ENCODE data around the gene MEGF9. TPM values are rescaled to one million over a fixed set of nuclear protein-coding genes. Genes with fewer than 3 reads are reported as not detected.

Gene MEGF9
- total and polyA plus RNA-seq, 2 donors (not counting 1 experiment from before 2014, with no cell fraction given), result 3.5 to 11.3 TPM

GRCh38 chr9:120694559-120694958, 19.7 kb downstream of the MEGF9 start:
- no peaks in the 10 kb centered on the region for H3K9me3 ChIP-seq (ENCODE audit: control extremely low read depth in 1 of 3, control insufficient read depth in 2 of 3, insufficient read depth in 1 of 3, low read length in 2 of 3)
- Mint-ChIP-seq H3K27ac (no peak overlapping the region), H3K9me3 (ENCODE audit: insufficient read depth) (no peaks in the 10 kb centered on the region), H3K4me3 (no peak overlapping the region), H3K4me1 (peaks cover 35% of the 10 kb centered on the region), H3K27me3 (no peaks in the 10 kb centered on the region)
- no peak overlapping the region for H3K27ac ChIP-seq (ENCODE audit: low read length in 2 of 2)
- DNase-seq (no peak), ATAC-seq (ENCODE audit: low read depth) (no peak)
- ChIA-PET CTCF (interaction anchor here (0.7 kb wide), 1 partner anchor 18 kb away, joined by 3 read pairs; no protein-coding TSS in a partner anchor), POLR2A (no interaction called here)
- no peak overlapping the region for H3K4me2 ChIP-seq (replicated peaks; ENCODE audit: low read depth, low read length, poor library complexity, severe bottlenecking)
- no peaks in the 10 kb centered on the region for H4K20me1 ChIP-seq (ENCODE audit: control insufficient read depth, insufficient read depth, low read length, poor library complexity, severe bottlenecking)
- H3K9ac ChIP-seq (ENCODE audit: low read length), result no peak overlapping the region
- H3K4me3 ChIP-seq (ENCODE audit: control extremely low read depth in 1 of 5, extremely low read depth in 1 of 5, insufficient read depth in 1 of 5, low read depth in 2 of 5, low read length in 4 of 5), result no peak overlapping the region
- peaks cover 8 to 21% of the 10 kb centered on the region in 2 donors for H3K4me1 ChIP-seq (ENCODE audit: control insufficient read depth in 2 of 2, insufficient read depth in 2 of 2, low read length in 2 of 2)
- no peaks in the 10 kb centered on the region for H3K27me3 ChIP-seq (replicated peaks in 1 of 4; ENCODE audit: control extremely low read depth in 1 of 4, control insufficient read depth in 3 of 4, insufficient read depth in 4 of 4, low read length in 3 of 4)
- intact Hi-C loops (cut with micrococcal nuclease), result no loop called here
- peaks cover 14% of the 10 kb centered on the region for H3K79me2 ChIP-seq (ENCODE audit: control insufficient read depth, insufficient read depth, low read length)
- H2AFZ ChIP-seq (ENCODE audit: insufficient read depth, low read depth, low read length, poor library complexity, severe bottlenecking), result no peak overlapping the region
- no peaks in the 10 kb centered on the region for H3K36me3 ChIP-seq (replicated peaks in 1 of 2; ENCODE audit: control extremely low read depth in 1 of 2, control insufficient read depth in 1 of 2, extremely low read depth in 1 of 2, insufficient read depth in 2 of 2, low read length in 1 of 2)
- TF ChIP-seq CTCF (IDR thresholded peaks at IDR 0.05), result no peak

GRCh38 chr9:120693700-120694008, 20.6 kb downstream of the MEGF9 start:
- CTCF ChIA-PET, result no interaction called here
- no peak overlapping the region for H3K27ac Mint-ChIP-seq
- TF ChIP-seq EZH2 (IDR thresholded peaks at IDR 0.05; ENCODE audit: borderline replicate concordance, insufficient read depth, low read depth, low read length, poor library complexity, severe bottlenecking) (no peak), CTCF (IDR thresholded peaks at IDR 0.05) (no peak)

More at GRCh38 chr9:120693700-120694008, 20.6 kb downstream of the MEGF9 start:
- Histone ChIP-seq H3K9me3 (ENCODE audit: control extremely low read depth in 1 of 3, control insufficient read depth in 2 of 3, insufficient read depth in 1 of 3, low read length in 2 of 3) (no peaks in the 10 kb centered on the region), H3K9ac (ENCODE audit: low read length) (no peak overlapping the region), H3K27me3 (replicated peaks in 1 of 4; ENCODE audit: control extremely low read depth in 1 of 4, control insufficient read depth in 3 of 4, insufficient read depth in 4 of 4, low read length in 3 of 4) (no peaks in the 10 kb centered on the region), H4K20me1 (ENCODE audit: control insufficient read depth, insufficient read depth, low read length, poor library complexity, severe bottlenecking) (no peaks in the 10 kb centered on the region), H3K27ac (ENCODE audit: low read length in 2 of 2) (no peak overlapping the region), H3K4me3 (ENCODE audit: control extremely low read depth in 1 of 5, extremely low read depth in 1 of 5, insufficient read depth in 1 of 5, low read depth in 2 of 5, low read length in 4 of 5) (no peak overlapping the region), H3K4me1 (ENCODE audit: control insufficient read depth in 2 of 2, insufficient read depth in 2 of 2, low read length in 2 of 2) (peaks cover 8 to 21% of the 10 kb centered on the region in 2 donors), H3K36me3 (replicated peaks in 1 of 2; ENCODE audit: control extremely low read depth in 1 of 2, control insufficient read depth in 1 of 2, extremely low read depth in 1 of 2, insufficient read depth in 2 of 2, low read length in 1 of 2) (no peaks in the 10 kb centered on the region), H3K79me2 (ENCODE audit: control insufficient read depth, insufficient read depth, low read length) (peaks cover 19% of the 10 kb centered on the region), H2AFZ (ENCODE audit: insufficient read depth, low read depth, low read length, poor library complexity, severe bottlenecking) (no peak overlapping the region), H3K4me2 (replicated peaks; ENCODE audit: low read depth, low read length, poor library complexity, severe bottlenecking) (peak overlapping the region; percentile 37)
- intact Hi-C loops (cut with micrococcal nuclease), result no loop called here
- Mint-ChIP-seq H3K9me3 (ENCODE audit: insufficient read depth) (no peaks in the 10 kb centered on the region), H3K27me3 (no peaks in the 10 kb centered on the region), H3K4me1 (peaks cover 34% of the 10 kb centered on the region), H3K4me3 (no peak overlapping the region)
- DNase-seq (no peak), ATAC-seq (ENCODE audit: low read depth) (no peak)
- POLR2A ChIA-PET, result no interaction called here
